ENCODE results near the gene GAS2L2.

The GAS2L2 gene

GRCh38 chr17:35788477-35789368, 35.7 kb upstream of the GAS2L2 start:
- no peak overlapping the region for H3K4me3 ChIP-seq (ENCODE audit: low read length)
- no peaks in the 10 kb centered on the region for H3K36me3 ChIP-seq (ENCODE audit: control insufficient read depth, low read depth, low read length)
- H3K9me3 ChIP-seq (ENCODE audit: control insufficient read depth, low read depth, low read length): no peaks in the 10 kb centered on the region
- no peak overlapping the region for H3K9ac ChIP-seq (ENCODE audit: low read length)
- no peak overlapping the region for H3K27ac ChIP-seq (ENCODE audit: low read length)
- no peaks in the 10 kb centered on the region for H3K4me1 ChIP-seq (ENCODE audit: control insufficient read depth, low read depth, low read length)
- H3K27me3 ChIP-seq (ENCODE audit: control insufficient read depth, insufficient read depth, low read length): peaks cover 27% of the 10 kb centered on the region

DNA sequence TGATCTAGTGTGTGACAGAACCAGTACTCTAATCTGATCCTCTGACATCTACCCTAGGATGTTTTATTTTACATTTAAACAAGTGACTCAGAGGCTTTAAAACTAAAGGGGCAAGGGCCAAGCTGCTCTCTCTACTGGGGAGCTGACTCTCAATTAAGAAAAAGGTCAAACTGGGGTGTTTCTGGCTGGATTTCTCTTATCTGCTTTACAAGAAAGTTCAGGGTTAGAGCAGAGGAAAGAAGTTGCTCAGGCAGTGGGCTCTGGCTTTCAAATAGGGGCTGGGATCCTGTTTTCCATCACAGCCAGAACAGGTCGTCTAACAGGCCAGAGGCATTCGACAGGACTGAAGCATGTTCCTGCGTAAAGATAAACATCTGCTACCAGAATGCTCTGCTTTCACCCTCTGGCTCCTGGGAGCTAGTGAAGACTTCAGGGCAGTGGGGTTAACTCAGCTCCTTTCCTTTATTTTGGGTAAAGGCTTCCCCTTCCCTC, 33.9 kb upstream of the GAS2L2 start:
- Histone ChIP-seq H3K9ac (ENCODE audit: low read length) (no peak overlapping the region), H3K27ac (ENCODE audit: low read length) (no peak overlapping the region), H3K9me3 (ENCODE audit: control insufficient read depth, low read depth, low read length) (no peaks in the 10 kb centered on the region), H3K4me3 (ENCODE audit: low read length) (no peak overlapping the region), H3K27me3 (ENCODE audit: control insufficient read depth, insufficient read depth, low read length) (peaks cover 9% of the 10 kb centered on the region), H3K36me3 (ENCODE audit: control insufficient read depth, low read depth, low read length) (no peaks in the 10 kb centered on the region), H3K4me1 (ENCODE audit: control insufficient read depth, low read depth, low read length) (no peaks in the 10 kb centered on the region)

GRCh38 chr17:35784895-35785294, 31.9 kb upstream of the GAS2L2 start:
- H3K27ac ChIP-seq (ENCODE audit: low read length): no peak overlapping the region
- H3K27me3 ChIP-seq (ENCODE audit: control insufficient read depth, insufficient read depth, low read length): no peaks in the 10 kb centered on the region
- no peaks in the 10 kb centered on the region for H3K36me3 ChIP-seq (ENCODE audit: control insufficient read depth, low read depth, low read length)
- no peaks in the 10 kb centered on the region for H3K9me3 ChIP-seq (ENCODE audit: control insufficient read depth, low read depth, low read length)
- no peak overlapping the region for H3K9ac ChIP-seq (ENCODE audit: low read length)
- no peak overlapping the region for H3K4me3 ChIP-seq (ENCODE audit: low read length)
- H3K4me1 ChIP-seq (ENCODE audit: control insufficient read depth, low read depth, low read length): no peaks in the 10 kb centered on the region

DNA sequence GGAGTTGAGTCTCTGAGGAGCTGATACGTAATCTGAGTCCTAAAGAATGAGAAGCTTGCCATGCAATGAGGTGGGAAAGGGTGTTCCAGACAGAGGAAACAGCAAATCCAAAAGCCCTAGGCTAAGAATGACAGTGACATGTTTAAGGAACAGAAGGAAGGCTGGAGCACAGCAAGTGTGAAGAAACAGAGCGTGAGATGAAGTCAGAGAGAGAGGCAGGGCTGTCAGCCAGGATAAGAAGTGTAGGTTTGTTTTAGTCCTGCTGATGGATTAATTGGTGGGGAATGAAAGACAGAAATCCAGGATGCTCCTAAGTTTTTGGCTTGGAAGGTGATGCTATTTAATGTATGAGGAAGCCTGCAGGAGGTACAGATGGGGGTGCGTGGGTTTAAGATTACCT, 27.9 kb upstream of the GAS2L2 start:
- H3K9ac ChIP-seq (ENCODE audit: low read length): no peak overlapping the region
- no peaks in the 10 kb centered on the region for H3K36me3 ChIP-seq (ENCODE audit: control insufficient read depth, low read depth, low read length)
- H3K4me3 ChIP-seq (ENCODE audit: low read length): no peak overlapping the region
- no peaks in the 10 kb centered on the region for H3K9me3 ChIP-seq (ENCODE audit: control insufficient read depth, low read depth, low read length)
- H3K4me1 ChIP-seq (ENCODE audit: control insufficient read depth, low read depth, low read length): no peaks in the 10 kb centered on the region
- H3K27me3 ChIP-seq (ENCODE audit: control insufficient read depth, insufficient read depth, low read length): no peaks in the 10 kb centered on the region
- no peak overlapping the region for H3K27ac ChIP-seq (ENCODE audit: low read length)

DNA sequence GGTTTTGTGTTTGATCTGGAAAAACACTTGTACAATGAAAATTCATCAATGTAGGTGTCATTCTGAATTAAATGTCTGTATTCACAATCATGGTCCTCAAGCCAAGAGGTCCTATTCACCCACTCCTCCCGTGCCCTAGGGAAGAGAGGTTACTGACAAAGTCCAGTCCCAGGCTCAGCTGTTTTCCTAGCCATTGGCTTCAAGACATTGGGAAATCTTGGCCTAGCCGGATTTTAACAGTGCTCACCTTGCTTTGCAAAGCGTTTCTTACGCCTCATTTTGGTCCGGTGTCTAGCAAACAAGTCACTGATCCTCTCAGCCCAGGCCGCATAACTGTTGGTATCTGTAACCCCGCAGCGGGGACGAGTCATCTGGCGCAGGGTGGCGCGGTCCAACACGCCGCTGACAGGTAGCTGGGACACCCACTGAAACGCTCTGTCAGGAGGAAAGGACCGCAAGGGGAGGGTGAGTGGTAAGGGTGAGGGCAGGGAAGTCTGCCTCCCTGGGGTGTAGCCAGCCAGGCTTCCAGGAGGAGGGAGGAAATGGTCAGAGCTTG, 25.7 kb upstream of the GAS2L2 start:
- peaks cover 12% of the 10 kb centered on the region for H3K4me1 ChIP-seq (ENCODE audit: control insufficient read depth, low read depth, low read length)

DNA sequence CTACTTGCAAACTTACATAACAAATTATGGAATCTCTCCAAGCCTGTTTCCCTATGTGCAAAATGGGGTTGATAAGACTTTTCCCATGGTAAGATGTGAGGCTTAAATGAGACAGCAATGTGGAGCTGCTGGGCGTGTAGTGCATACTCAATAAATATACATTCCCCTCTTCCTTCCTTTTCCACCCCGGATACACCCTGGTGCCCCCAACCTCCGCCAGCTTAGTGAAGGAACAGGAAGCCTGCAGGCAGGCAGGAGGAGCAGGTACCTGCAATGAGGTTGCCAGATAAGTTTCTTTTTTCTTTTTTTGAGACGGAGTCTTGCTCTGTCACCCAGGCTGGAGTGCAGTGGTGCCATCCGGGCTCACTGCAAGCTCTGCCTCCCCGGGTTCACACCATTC, 22.5 kb upstream of the GAS2L2 start:
- Histone ChIP-seq H3K4me1 (ENCODE audit: control insufficient read depth, low read depth, low read length) (peaks cover 24% of the 10 kb centered on the region), H3K4me3 (ENCODE audit: low read length) (no peak overlapping the region), H3K36me3 (ENCODE audit: control insufficient read depth, low read depth, low read length) (no peaks in the 10 kb centered on the region), H3K27me3 (ENCODE audit: control insufficient read depth, insufficient read depth, low read length) (no peaks in the 10 kb centered on the region), H3K9ac (ENCODE audit: low read length) (no peak overlapping the region), H3K27ac (ENCODE audit: low read length) (no peak overlapping the region), H3K9me3 (ENCODE audit: control insufficient read depth, low read depth, low read length) (no peaks in the 10 kb centered on the region)

More for the DNA sequence above, 25.7 kb upstream of the GAS2L2 start:
- Histone ChIP-seq H3K27me3 (ENCODE audit: control insufficient read depth, insufficient read depth, low read length) (no peaks in the 10 kb centered on the region), H3K36me3 (ENCODE audit: control insufficient read depth, low read depth, low read length) (no peaks in the 10 kb centered on the region), H3K9ac (ENCODE audit: low read length) (no peak overlapping the region), H3K9me3 (ENCODE audit: control insufficient read depth, low read depth, low read length) (no peaks in the 10 kb centered on the region), H3K4me3 (ENCODE audit: low read length) (no peak overlapping the region), H3K27ac (ENCODE audit: low read length) (no peak overlapping the region)

- Histone ChIP-seq H3K4me1 (ENCODE audit: control insufficient read depth, low read depth, low read length) (peaks cover 24% of the 10 kb centered on the region), H3K27me3 (ENCODE audit: control insufficient read depth, insufficient read depth, low read length) (no peaks in the 10 kb centered on the region), H3K9ac (ENCODE audit: low read length) (no peak overlapping the region), H3K27ac (ENCODE audit: low read length) (no peak overlapping the region), H3K36me3 (ENCODE audit: control insufficient read depth, low read depth, low read length) (no peaks in the 10 kb centered on the region), H3K9me3 (ENCODE audit: control insufficient read depth, low read depth, low read length) (no peaks in the 10 kb centered on the region), H3K4me3 (ENCODE audit: low read length) (no peak overlapping the region)
These were observed 22.0 kb upstream of the GAS2L2 start for GRCh38 chr17:35775039-35775438.

GRCh38 chr17:35774499-35774898, 21.5 kb upstream of the GAS2L2 start:
- Histone ChIP-seq H3K9ac (ENCODE audit: low read length) (no peak overlapping the region), H3K27me3 (ENCODE audit: control insufficient read depth, insufficient read depth, low read length) (no peaks in the 10 kb centered on the region), H3K36me3 (ENCODE audit: control insufficient read depth, low read depth, low read length) (no peaks in the 10 kb centered on the region), H3K4me3 (ENCODE audit: low read length) (no peak overlapping the region), H3K27ac (ENCODE audit: low read length) (no peak overlapping the region), H3K9me3 (ENCODE audit: control insufficient read depth, low read depth, low read length) (no peaks in the 10 kb centered on the region), H3K4me1 (ENCODE audit: control insufficient read depth, low read depth, low read length) (peaks cover 24% of the 10 kb centered on the region)

DNA sequence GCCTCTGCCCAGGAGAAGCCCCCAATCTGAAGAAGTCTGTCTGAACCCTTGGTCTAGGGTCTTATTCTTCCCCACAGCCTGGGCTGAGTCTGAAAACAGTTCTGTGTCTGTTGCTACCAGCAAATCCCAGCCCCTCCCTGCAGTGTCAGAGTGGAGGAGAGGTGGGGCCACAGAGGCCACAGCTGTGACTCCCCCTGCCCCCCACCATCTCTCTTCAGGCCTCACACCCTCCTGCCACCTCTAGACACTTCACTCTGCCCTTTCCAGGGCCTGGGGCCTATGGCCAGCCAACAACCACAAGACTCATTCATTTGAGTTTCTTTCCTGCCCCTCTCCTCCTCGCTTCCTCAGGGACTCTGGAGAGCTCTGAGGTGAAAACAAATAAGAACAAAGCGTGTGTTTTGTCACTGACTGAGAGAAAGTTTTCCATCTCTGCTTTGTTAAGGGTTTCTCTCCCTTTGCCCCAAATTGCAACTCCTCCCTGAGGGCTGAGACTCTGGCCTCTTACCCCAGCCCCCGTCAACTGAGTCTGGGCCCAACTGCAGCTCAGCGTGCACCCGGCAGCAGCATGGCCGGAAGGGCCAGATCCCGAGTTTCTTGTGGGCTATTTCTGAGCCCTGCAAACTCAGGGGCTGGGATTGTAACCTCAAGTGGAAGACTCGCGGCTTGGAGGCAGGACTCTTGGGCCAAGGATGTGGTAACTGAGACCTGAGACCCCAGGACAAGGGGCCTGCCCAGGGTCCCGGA, 20.8 kb upstream of the GAS2L2 start:
- Histone ChIP-seq H3K9me3 (ENCODE audit: control insufficient read depth, low read depth, low read length) (no peaks in the 10 kb centered on the region), H3K9ac (ENCODE audit: low read length) (no peak overlapping the region), H3K4me3 (ENCODE audit: low read length) (no peak overlapping the region), H3K27me3 (ENCODE audit: control insufficient read depth, insufficient read depth, low read length) (no peaks in the 10 kb centered on the region), H3K4me1 (ENCODE audit: control insufficient read depth, low read depth, low read length) (peaks cover 24% of the 10 kb centered on the region), H3K36me3 (ENCODE audit: control insufficient read depth, low read depth, low read length) (no peaks in the 10 kb centered on the region), H3K27ac (ENCODE audit: low read length) (no peak overlapping the region)

DNA sequence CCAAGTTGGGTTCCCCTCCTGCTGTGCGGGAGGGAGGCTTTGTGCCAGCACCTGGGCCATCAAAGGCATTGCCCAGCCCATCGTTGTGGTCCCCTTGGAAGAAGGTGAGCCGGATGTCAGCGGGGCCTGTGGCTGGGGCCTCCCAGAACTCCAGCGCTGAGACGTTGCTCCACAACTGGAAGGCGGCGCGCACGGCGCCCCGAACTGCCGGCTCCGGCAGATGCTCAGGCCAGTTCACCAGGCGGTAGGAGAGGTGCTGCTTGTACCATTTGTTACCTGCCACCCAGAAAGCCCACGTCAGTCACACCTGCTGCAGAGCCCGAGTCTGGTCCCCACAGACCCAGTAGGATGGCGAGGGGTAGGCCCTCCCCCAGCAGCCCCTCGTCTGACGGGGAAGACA, 20.1 kb upstream of the GAS2L2 start:
- Histone ChIP-seq H3K27me3 (ENCODE audit: control insufficient read depth, insufficient read depth, low read length) (no peaks in the 10 kb centered on the region), H3K36me3 (ENCODE audit: control insufficient read depth, low read depth, low read length) (no peaks in the 10 kb centered on the region), H3K9me3 (ENCODE audit: control insufficient read depth, low read depth, low read length) (no peaks in the 10 kb centered on the region), H3K9ac (ENCODE audit: low read length) (no peak overlapping the region), H3K4me3 (ENCODE audit: low read length) (no peak overlapping the region), H3K4me1 (ENCODE audit: control insufficient read depth, low read depth, low read length) (peaks cover 24% of the 10 kb centered on the region), H3K27ac (ENCODE audit: low read length) (no peak overlapping the region)

DNA sequence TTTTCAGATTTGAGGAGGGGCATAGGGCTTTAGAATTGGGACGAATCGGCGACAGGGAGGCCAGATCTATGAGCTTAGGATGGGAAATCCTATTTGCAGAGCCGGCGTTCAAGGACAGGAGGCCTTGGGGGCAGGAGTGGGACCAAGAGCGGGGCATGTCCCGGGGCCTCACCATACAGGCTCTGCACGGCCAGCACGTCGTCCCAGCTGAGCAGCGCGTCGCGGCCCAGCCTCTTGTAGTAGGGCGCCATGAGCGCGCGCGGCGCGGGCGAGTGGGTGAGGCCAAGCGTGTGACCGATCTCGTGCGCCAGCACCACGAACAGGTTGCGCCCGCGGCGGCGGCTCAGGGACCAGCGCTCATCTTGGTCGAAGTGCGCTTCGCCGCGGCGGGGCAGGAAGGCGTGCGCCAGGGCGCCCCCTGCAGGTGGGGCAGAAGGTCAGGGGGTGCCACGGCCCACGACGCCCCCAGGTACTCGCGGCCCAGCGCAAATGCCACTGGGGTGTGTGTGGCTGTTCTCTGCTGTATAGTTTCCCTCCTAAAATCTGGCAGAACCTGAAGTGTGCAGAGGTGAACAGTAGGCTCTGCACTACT, 17.0 kb upstream of the GAS2L2 start:
- Histone ChIP-seq H3K36me3 (ENCODE audit: control insufficient read depth, low read depth, low read length) (no peaks in the 10 kb centered on the region), H3K27me3 (ENCODE audit: control insufficient read depth, insufficient read depth, low read length) (no peaks in the 10 kb centered on the region), H3K4me3 (ENCODE audit: low read length) (no peak overlapping the region), H3K9me3 (ENCODE audit: control insufficient read depth, low read depth, low read length) (no peaks in the 10 kb centered on the region), H3K4me1 (ENCODE audit: control insufficient read depth, low read depth, low read length) (peaks cover 25% of the 10 kb centered on the region), H3K9ac (ENCODE audit: low read length) (no peak overlapping the region), H3K27ac (ENCODE audit: low read length) (no peak overlapping the region)

All from iPS-18a (cell line).